HG03575 (cell line): Measurements from ENCODE around the gene USP3.
"Not testable (repeated sequence)": the region's sequence is repeated elsewhere in the genome, so short reads cannot be mapped to it uniquely, and the experiment has no call there.

Experiments
- ATAC-seq: cut with Tn5 transposase; IDR thresholded peaks from one replicate; pipeline ENCODE4 v1.9.1; 2021; ENCODE audit not compliant: unreplicated experiment, insufficient number of reproducible peaks, low FRiP score; ENCODE audit errors: extremely low read depth

The USP3 gene

DNA sequence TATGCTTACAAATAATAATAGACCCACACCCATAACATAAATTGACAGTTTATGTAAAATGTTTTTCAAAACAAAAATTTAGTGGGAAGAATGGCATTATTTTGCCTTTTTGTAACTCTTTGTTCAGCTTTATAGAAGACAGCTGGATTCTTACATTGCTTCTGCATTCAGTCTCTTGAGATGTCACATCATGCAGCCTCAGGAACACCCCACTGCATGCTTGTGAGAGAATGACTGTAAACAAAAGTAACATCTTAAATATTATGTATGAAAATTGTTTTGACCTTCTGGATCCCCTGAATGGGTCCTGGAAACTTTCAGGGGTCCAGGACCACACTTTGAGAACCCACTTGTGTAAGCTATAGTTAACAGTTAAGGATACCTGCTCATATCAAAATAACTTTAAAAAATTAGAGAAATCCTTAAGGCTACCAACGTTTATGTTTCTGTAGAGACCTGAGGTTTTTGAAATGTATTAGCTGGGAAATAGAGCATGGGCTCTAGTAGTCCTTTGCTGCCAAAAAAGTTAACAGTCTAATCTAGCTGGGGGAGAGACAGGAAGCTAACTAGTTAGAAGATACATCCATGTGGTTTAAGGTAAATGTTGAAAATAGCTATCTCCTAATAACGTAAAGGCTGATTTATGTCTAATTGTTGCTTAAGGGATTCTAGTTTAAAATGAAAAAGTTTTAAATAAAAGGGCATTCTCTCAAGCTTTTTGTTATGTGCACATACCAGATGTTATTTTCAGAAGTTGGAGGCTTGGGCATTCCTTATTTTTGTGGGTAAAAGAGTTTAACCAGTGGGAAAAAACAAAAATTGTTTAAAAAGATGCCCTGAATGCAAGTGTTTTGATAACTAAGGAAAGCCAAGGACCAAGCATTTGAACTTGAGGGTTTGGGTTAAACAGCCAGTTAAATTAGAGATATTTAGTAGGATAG is 3.8 kb downstream of the USP3 start:
- no peak for ATAC-seq

- no peak for ATAC-seq
Observed at GRCh38 chr15:63509056-63509954, 4.9 kb downstream of the USP3 start.

DNA sequence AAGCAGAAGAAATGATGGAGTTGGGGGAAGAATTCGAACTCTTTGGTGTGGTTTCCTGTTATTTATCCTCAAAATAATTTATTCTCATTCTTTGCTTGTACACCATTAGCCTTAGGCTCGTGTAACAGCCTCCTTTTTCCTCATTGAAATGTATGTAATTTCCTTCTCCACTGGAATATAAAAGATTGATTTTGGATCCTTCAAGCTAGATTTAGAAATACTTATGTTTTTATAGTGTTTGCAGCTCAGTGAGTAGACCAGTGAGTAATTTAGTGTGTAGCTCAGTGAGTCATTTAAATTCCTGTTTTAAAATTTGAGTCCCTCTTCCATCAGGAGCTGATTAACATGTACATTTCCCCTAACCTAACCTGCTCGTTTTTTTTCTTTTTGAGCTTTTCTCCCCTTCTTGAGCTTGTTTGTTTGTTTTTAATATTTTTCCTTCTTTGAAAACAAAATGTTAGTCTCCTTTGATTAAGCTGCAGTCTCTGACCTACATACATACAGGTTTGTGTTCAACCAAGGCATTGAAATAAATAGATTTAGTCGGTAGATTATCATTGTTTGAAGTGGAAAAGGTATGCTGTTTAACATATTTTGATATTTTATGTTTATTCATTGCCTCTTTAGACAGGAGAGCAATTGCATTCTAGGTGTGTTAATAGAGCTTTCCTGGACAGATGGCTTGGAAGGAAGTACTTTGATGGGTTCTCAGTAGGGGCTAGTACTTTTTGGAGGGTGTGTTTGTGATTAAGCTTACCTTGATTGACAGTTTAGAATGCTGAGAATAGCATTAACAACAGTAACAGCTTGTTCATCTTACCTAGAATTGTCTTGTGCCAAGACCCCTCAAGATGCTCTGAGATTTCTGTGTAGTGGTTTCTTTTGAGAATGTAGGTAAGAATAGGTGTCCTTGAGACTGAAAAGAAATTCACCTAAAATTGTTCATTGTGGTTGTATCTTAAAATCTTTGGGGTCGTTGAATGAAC is 5.9 kb downstream of the USP3 start:
- ATAC-seq: no peak

GRCh38 chr15:63512148-63512547 is 7.8 kb downstream of the USP3 start:
- ATAC-seq: no peak

- no peak for ATAC-seq
Observed at GRCh38 chr15:63513271-63513670, 8.9 kb downstream of the USP3 start.

- no peak for ATAC-seq
Observed at GRCh38 chr15:63513728-63514127, 9.3 kb downstream of the USP3 start.

GRCh38 chr15:63514531-63514943 is 10.1 kb downstream of the USP3 start:
- ATAC-seq: no peak

- ATAC-seq: no peak
Observed at GRCh38 chr15:63517202-63517601, 12.8 kb downstream of the USP3 start.

GRCh38 chr15:63517628-63518027 is 13.2 kb downstream of the USP3 start:
- no peak for ATAC-seq

GRCh38 chr15:63519041-63519440 is 14.6 kb downstream of the USP3 start:
- ATAC-seq: no peak

DNA sequence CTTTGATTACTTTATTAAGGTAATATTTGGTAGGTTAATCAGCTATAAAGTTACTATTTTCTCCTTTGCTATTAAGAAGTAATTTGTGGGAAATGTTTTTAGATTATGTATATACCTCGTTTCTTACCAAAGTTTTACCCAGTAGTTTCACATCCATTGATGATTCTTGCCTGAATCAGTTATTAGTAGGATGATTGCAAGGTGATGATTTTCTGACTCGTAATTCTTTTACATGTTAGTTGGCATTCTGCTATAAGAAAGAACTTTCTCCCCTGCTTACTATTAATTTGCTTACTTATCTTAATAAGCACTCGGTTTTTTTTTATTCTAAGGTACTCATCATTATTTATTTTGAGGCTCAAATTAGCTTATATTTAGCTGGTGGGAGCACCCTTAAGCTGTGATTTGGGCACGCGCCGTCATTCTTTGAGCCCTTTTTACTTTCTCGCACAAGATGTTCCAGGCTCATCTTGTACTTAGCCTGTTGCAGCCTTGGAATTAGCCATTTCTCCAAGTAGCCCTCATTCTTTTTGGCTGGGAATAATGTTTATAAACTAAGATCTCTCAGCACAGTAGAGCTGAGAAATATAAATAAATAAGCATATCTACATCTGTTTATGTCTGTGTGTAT is 15.3 kb downstream of the USP3 start:
- ATAC-seq: no peak

DNA sequence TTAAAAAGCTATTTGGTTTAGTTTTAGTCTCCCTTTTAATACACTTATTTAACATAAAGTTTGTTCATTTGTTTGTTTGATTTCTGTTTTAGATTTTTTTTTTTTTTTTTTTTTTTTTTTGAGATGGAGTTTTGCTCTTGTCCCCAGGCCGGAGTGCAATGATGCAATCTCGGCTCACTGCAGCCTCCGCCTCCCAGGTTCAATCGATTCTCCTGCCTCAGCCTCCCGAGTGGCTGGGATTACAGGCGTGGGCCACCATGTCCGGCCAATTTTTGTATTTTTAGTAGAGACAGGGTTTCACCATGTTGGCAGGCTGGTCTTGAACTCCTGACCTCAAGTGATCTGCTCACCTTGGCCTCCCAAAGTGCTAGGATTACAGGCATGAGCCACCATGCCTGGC is 16.1 kb downstream of the USP3 start:
- not testable (repeated sequence) for ATAC-seq

GRCh38 chr15:63522225-63522578 is 17.8 kb downstream of the USP3 start:
- no peak for ATAC-seq

DNA sequence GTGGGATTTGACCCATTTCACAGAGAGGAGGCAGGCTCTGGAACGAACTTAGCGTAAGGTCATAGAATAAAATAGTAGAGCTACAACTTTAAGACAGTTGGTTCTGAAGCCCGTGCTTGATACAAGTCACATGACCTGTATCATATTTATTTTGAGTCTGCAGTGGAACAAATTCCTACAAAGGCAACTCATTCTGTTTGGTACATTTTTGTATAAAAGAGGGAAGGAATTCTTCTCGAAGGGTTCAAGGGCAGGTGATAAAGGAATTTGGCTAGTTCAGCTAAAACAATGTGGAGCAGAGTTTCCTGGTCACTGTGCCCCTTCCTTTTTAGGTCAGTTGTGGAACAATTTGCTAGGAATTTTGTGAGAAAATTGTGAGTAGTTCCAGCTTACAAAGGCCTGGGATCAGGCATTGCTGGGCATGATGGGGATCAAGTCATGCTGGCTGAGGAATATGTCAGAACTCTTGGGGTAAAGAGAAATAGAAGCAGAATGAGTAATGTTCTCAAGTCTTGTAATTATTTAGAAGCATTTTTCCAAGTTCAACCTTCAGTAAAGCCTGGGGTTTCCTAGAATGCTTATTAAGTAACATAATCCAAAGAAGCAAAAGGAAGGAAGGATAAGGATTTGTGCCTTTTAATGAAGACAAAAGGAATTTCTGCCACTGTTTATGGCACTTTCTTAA is 19.1 kb downstream of the USP3 start:
- ATAC-seq: no peak

- no peak for ATAC-seq
Observed at GRCh38 chr15:63524316-63525015, 20.1 kb downstream of the USP3 start.

- no peak for ATAC-seq
Observed at GRCh38 chr15:63526401-63526800, 22.0 kb downstream of the USP3 start.

DNA sequence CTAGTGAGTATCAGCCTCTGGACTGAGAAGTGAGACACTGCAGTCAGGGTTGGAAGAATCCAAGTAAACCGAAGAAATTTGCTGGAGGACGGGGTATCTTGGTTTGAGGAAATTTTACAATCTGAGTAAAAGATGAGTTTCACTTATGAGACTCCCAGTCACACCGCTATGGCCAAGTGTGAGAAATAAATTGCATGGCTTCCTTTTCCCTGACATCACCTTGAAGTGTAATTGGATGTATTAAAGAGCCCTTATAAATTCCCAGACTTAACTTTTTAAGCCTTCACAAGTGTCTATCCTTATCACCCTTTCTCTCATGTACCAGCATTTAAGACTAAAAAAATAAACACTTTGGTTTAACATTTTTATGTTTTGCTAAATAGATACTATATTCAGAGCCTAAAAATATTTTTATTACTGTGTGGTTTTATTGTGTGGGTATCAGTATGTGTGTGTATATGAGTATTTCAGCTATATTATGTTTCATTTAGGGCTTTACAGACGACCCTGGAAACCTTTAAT is 23.8 kb downstream of the USP3 start:
- no peak for ATAC-seq
